ENCODE measurements around the gene PCNX2.

Gene PCNX2

GRCh38 chr1:233241759-233242158, 53.8 kb downstream of the PCNX2 start:
- no peak overlapping the region for H3K27ac ChIP-seq (ENCODE audit: low read depth, low read length)
- WGBS: 100% methylated on average over 2 of the region's 2 CpGs
- no peaks in the 10 kb centered on the region for H3K4me1 ChIP-seq (ENCODE audit: insufficient read depth, low read length)
- peaks cover 82% of the 10 kb centered on the region for H3K36me3 ChIP-seq (ENCODE audit: insufficient read depth, low read length)
- no peaks in the 10 kb centered on the region for H3K9me3 ChIP-seq (ENCODE audit: insufficient read depth, low read depth, low read length)
- H3K27me3 ChIP-seq (ENCODE audit: insufficient read depth, low read length): no peaks in the 10 kb centered on the region
- no peak overlapping the region for H3K4me3 ChIP-seq (ENCODE audit: low read length)
- no peak overlapping the region for H3K9ac ChIP-seq (ENCODE audit: low read depth, low read length)

GRCh38 chr1:233240829-233241682, 54.5 kb downstream of the PCNX2 start:
- Histone ChIP-seq H3K4me3 (ENCODE audit: low read length) (no peak overlapping the region), H3K36me3 (ENCODE audit: insufficient read depth, low read length) (peaks cover 82% of the 10 kb centered on the region), H3K9me3 (ENCODE audit: insufficient read depth, low read depth, low read length) (no peaks in the 10 kb centered on the region), H3K27ac (ENCODE audit: low read depth, low read length) (no peak overlapping the region), H3K9ac (ENCODE audit: low read depth, low read length) (no peak overlapping the region), H3K27me3 (ENCODE audit: insufficient read depth, low read length) (no peaks in the 10 kb centered on the region), H3K4me1 (ENCODE audit: insufficient read depth, low read length) (no peaks in the 10 kb centered on the region)
- 81% methylated on average over 8 of the region's 8 CpGs for WGBS

- H3K4me3 ChIP-seq (ENCODE audit: low read length): no peak overlapping the region
- H3K27me3 ChIP-seq (ENCODE audit: insufficient read depth, low read length): no peaks in the 10 kb centered on the region
- H3K36me3 ChIP-seq (ENCODE audit: insufficient read depth, low read length): peaks cover 82% of the 10 kb centered on the region
- H3K9ac ChIP-seq (ENCODE audit: low read depth, low read length): no peak overlapping the region
- no peaks in the 10 kb centered on the region for H3K4me1 ChIP-seq (ENCODE audit: insufficient read depth, low read length)
- H3K9me3 ChIP-seq (ENCODE audit: insufficient read depth, low read depth, low read length): no peaks in the 10 kb centered on the region
- H3K27ac ChIP-seq (ENCODE audit: low read depth, low read length): no peak overlapping the region
- 99% methylated on average over 5 of the region's 5 CpGs for WGBS
These were observed 55.2 kb downstream of the PCNX2 start for GRCh38 chr1:233240371-233240770.

- Histone ChIP-seq H3K36me3 (ENCODE audit: insufficient read depth, low read length) (peaks cover 84% of the 10 kb centered on the region), H3K4me3 (ENCODE audit: low read length) (no peak overlapping the region), H3K27ac (ENCODE audit: low read depth, low read length) (no peak overlapping the region), H3K9ac (ENCODE audit: low read depth, low read length) (no peak overlapping the region), H3K4me1 (ENCODE audit: insufficient read depth, low read length) (0 out of 2 replicates have a peak, but pooled peaks cover 2% of the 10 kb centered on the region), H3K9me3 (ENCODE audit: insufficient read depth, low read depth, low read length) (no peaks in the 10 kb centered on the region), H3K27me3 (ENCODE audit: insufficient read depth, low read length) (no peaks in the 10 kb centered on the region)
- WGBS: 97% methylated on average over 8 of the region's 9 CpGs
These were observed 56.6 kb downstream of the PCNX2 start for GRCh38 chr1:233238884-233239431.

- Histone ChIP-seq H3K36me3 (ENCODE audit: insufficient read depth, low read length) (peaks cover 90% of the 10 kb centered on the region), H3K4me1 (ENCODE audit: insufficient read depth, low read length) (0 out of 2 replicates have a peak, but pooled peaks cover 2% of the 10 kb centered on the region), H3K27ac (ENCODE audit: low read depth, low read length) (no peak overlapping the region), H3K9me3 (ENCODE audit: insufficient read depth, low read depth, low read length) (no peaks in the 10 kb centered on the region), H3K4me3 (ENCODE audit: low read length) (no peak overlapping the region), H3K9ac (ENCODE audit: low read depth, low read length) (no peak overlapping the region), H3K27me3 (ENCODE audit: insufficient read depth, low read length) (no peaks in the 10 kb centered on the region)
- 95% methylated on average over 3 of the region's 3 CpGs for WGBS
These were observed 57.9 kb downstream of the PCNX2 start for GRCh38 chr1:233237647-233238046.

GRCh38 chr1:233233508-233234040, 62.0 kb downstream of the PCNX2 start:
- H3K9me3 ChIP-seq (ENCODE audit: insufficient read depth, low read depth, low read length): no peaks in the 10 kb centered on the region
- 77% methylated on average over 5 of the region's 5 CpGs for WGBS

GRCh38 chr1:233230011-233230410, 65.5 kb downstream of the PCNX2 start:
- Histone ChIP-seq H3K4me1 (ENCODE audit: insufficient read depth, low read length) (0 out of 2 replicates have a peak, but pooled peaks cover 7% of the 10 kb centered on the region), H3K36me3 (ENCODE audit: insufficient read depth, low read length) (peaks cover 96% of the 10 kb centered on the region), H3K4me3 (ENCODE audit: low read length) (no peak overlapping the region), H3K9me3 (ENCODE audit: insufficient read depth, low read depth, low read length) (no peaks in the 10 kb centered on the region), H3K27me3 (ENCODE audit: insufficient read depth, low read length) (no peaks in the 10 kb centered on the region), H3K27ac (ENCODE audit: low read depth, low read length) (no peak overlapping the region), H3K9ac (ENCODE audit: low read depth, low read length) (no peak overlapping the region)
- 100% methylated on average over 2 of the region's 2 CpGs for WGBS

More at GRCh38 chr1:233233508-233234040, 62.0 kb downstream of the PCNX2 start:
- 0 out of 2 replicates have a peak, but pooled peaks cover 7% of the 10 kb centered on the region for H3K4me1 ChIP-seq (ENCODE audit: insufficient read depth, low read length)
- H3K36me3 ChIP-seq (ENCODE audit: insufficient read depth, low read length): peaks cover 96% of the 10 kb centered on the region
- H3K27ac ChIP-seq (ENCODE audit: low read depth, low read length): no peak overlapping the region
- no peak overlapping the region for H3K4me3 ChIP-seq (ENCODE audit: low read length)
- no peaks in the 10 kb centered on the region for H3K27me3 ChIP-seq (ENCODE audit: insufficient read depth, low read length)
- H3K9ac ChIP-seq (ENCODE audit: low read depth, low read length): no peak overlapping the region

- WGBS: 98% methylated on average over 3 of the region's 3 CpGs
- Histone ChIP-seq H3K9me3 (ENCODE audit: insufficient read depth, low read depth, low read length) (no peaks in the 10 kb centered on the region), H3K9ac (ENCODE audit: low read depth, low read length) (no peak overlapping the region), H3K27ac (ENCODE audit: low read depth, low read length) (no peak overlapping the region), H3K27me3 (ENCODE audit: insufficient read depth, low read length) (no peaks in the 10 kb centered on the region), H3K4me1 (ENCODE audit: insufficient read depth, low read length) (0 out of 2 replicates have a peak, but pooled peaks cover 7% of the 10 kb centered on the region), H3K36me3 (ENCODE audit: insufficient read depth, low read length) (peaks cover 96% of the 10 kb centered on the region), H3K4me3 (ENCODE audit: low read length) (no peak overlapping the region)
These were observed 66.2 kb downstream of the PCNX2 start for GRCh38 chr1:233229288-233229687.

GRCh38 chr1:233227930-233228465, 67.5 kb downstream of the PCNX2 start:
- H3K27me3 ChIP-seq (ENCODE audit: insufficient read depth, low read length): no peaks in the 10 kb centered on the region
- H3K4me3 ChIP-seq (ENCODE audit: low read length): no peak overlapping the region
- H3K9ac ChIP-seq (ENCODE audit: low read depth, low read length): no peak overlapping the region
- H3K27ac ChIP-seq (ENCODE audit: low read depth, low read length): no peak overlapping the region
- no peaks in the 10 kb centered on the region for H3K9me3 ChIP-seq (ENCODE audit: insufficient read depth, low read depth, low read length)
- peaks cover 97% of the 10 kb centered on the region for H3K36me3 ChIP-seq (ENCODE audit: insufficient read depth, low read length)
- WGBS: 85% methylated on average over 4 of the region's 4 CpGs
- H3K4me1 ChIP-seq (ENCODE audit: insufficient read depth, low read length): 0 out of 2 replicates have a peak, but pooled peaks cover 5% of the 10 kb centered on the region

GRCh38 chr1:233224311-233224710, 71.2 kb downstream of the PCNX2 start:
- 100% methylated on average over 2 of the region's 3 CpGs for WGBS
- H3K4me3 ChIP-seq (ENCODE audit: low read length): no peak overlapping the region
- no peak overlapping the region for H3K9ac ChIP-seq (ENCODE audit: low read depth, low read length)
- peaks cover 12% of the 10 kb centered on the region for H3K9me3 ChIP-seq (ENCODE audit: insufficient read depth, low read depth, low read length)
- 0 out of 2 replicates have a peak, but pooled peaks cover 4% of the 10 kb centered on the region for H3K4me1 ChIP-seq (ENCODE audit: insufficient read depth, low read length)
- H3K27me3 ChIP-seq (ENCODE audit: insufficient read depth, low read length): no peaks in the 10 kb centered on the region
- peaks cover 97% of the 10 kb centered on the region for H3K36me3 ChIP-seq (ENCODE audit: insufficient read depth, low read length)
- H3K27ac ChIP-seq (ENCODE audit: low read depth, low read length): no peak overlapping the region

- no peak overlapping the region for H3K4me3 ChIP-seq (ENCODE audit: low read length)
- no peaks in the 10 kb centered on the region for H3K27me3 ChIP-seq (ENCODE audit: insufficient read depth, low read length)
- H3K4me1 ChIP-seq (ENCODE audit: insufficient read depth, low read length): no peaks in the 10 kb centered on the region
- peaks cover 12% of the 10 kb centered on the region for H3K9me3 ChIP-seq (ENCODE audit: insufficient read depth, low read depth, low read length)
- H3K36me3 ChIP-seq (ENCODE audit: insufficient read depth, low read length): peaks cover 81% of the 10 kb centered on the region
- WGBS: 91% methylated on average over 5 of the region's 5 CpGs
- no peak overlapping the region for H3K9ac ChIP-seq (ENCODE audit: low read depth, low read length)
- H3K27ac ChIP-seq (ENCODE audit: low read depth, low read length): no peak overlapping the region
These were observed 77.7 kb downstream of the PCNX2 start for GRCh38 chr1:233217832-233218231.
